Neural progenitor cell (in vitro differentiated cells): ENCODE data around the gene HES5. TPM values are rescaled to one million over a fixed set of nuclear protein-coding genes. Genes with fewer than 3 reads are reported as not detected.

Experiments
- DNase-seq: peaks from one replicate; pipeline ENCODE4 v3.0.0-alpha.2; 2016; ENCODE audit warnings: low spot score
- H2AFZ ChIP-seq: fragments of 200-600 bp; sonication (generic); replicated peaks from 2 replicates; pipeline ENCODE4 v1.6.1; 2016; ENCODE audit warnings: antibody characterized with exemption
- H3F3A ChIP-seq: fragments of 200-600 bp; sonication (generic); 2 replicates; pipeline ENCODE4 v1.6.1; 2016; ENCODE audit warnings: antibody characterized with exemption, low read depth
- H3K27ac ChIP-seq: fragments of 200-600 bp; sonication (generic); 2 replicates; pipeline ENCODE4 v1.5.1; 2016; ENCODE audit warnings: mild to moderate bottlenecking
- H3K27me3 ChIP-seq: fragments of 200-600 bp; sonication (generic); 2 replicates; pipeline ENCODE4 v1.6.1; 2016; ENCODE audit warnings: mild to moderate bottlenecking, moderate library complexity
- H3K36me3 ChIP-seq: fragments of 200-600 bp; sonication (generic); 2 replicates; pipeline ENCODE4 v1.5.1; 2016
- H3K4me1 ChIP-seq: fragments of 200-600 bp; sonication (generic); 2 replicates; pipeline ENCODE4 v1.6.1; 2016; ENCODE audit warnings: mixed run types
- H3K4me2 ChIP-seq: fragments of 200-600 bp; sonication (generic); 2 replicates; pipeline ENCODE4 v1.6.1; 2016
- H3K4me3 ChIP-seq: fragments of 200-600 bp; sonication (generic); 2 replicates; pipeline ENCODE4 v1.5.1; 2016
- H3K79me2 ChIP-seq: fragments of 200-600 bp; sonication (generic); 2 replicates; pipeline ENCODE4 v1.6.1; 2016; ENCODE audit warnings: low read depth
- H3K9ac ChIP-seq: fragments of 200-600 bp; sonication (generic); 2 replicates; pipeline ENCODE4 v1.6.1; 2016
- H3K9me3 ChIP-seq: fragments of 200-600 bp; sonication (generic); 2 replicates; pipeline ENCODE4 v1.5.1; 2016; ENCODE audit warnings: low read depth
- H4K20me1 ChIP-seq: fragments of 200-600 bp; sonication (generic); 2 replicates; pipeline ENCODE4 v1.6.1; 2016; ENCODE audit warnings: low read depth
- H3K27ac Mint-ChIP-seq: 3 replicates; pipeline ENCODE4 v1.8.0; 2021; ENCODE audit warnings: mixed read lengths
- H3K27me3 Mint-ChIP-seq: 2 replicates; pipeline ENCODE4 v1.8.0; 2022; ENCODE audit warnings: low read depth, mild to moderate bottlenecking, inconsistent platforms, moderate library complexity, mixed read lengths; ENCODE audit not compliant: insufficient read depth
- H3K36me3 Mint-ChIP-seq: 3 replicates; pipeline ENCODE4 v1.8.0; 2021; ENCODE audit warnings: mixed read lengths
- H3K4me1 Mint-ChIP-seq: 3 replicates; pipeline ENCODE4 v1.8.0; 2021; ENCODE audit warnings: mixed read lengths
- H3K4me3 Mint-ChIP-seq: 3 replicates; pipeline ENCODE4 v1.8.0; 2021; ENCODE audit warnings: mild to moderate bottlenecking, moderate library complexity, mixed read lengths
- H3K9me3 Mint-ChIP-seq: 3 replicates; pipeline ENCODE4 v1.8.0; 2020; ENCODE audit warnings: mixed read lengths
- EZH2 ChIP-seq: fragments of 200-600 bp; sonication (generic); IDR thresholded peaks from 2 replicates; pipeline ENCODE4 v1.6.1; 2017; ENCODE audit warnings: antibody characterized with exemption, mild to moderate bottlenecking, moderate library complexity
- EZH2phosphoT487 ChIP-seq: fragments of 200-600 bp; sonication (generic); IDR thresholded peaks from 2 replicates; pipeline ENCODE4 v1.6.1; 2017; ENCODE audit warnings: antibody characterized with exemption
- total RNA-seq: library from RNA; depleted of rRNA; stranded (reverse); fragments of >200 nt; gene quantifications from 2 replicates; pipeline ENCODE4 v1.2.3, GENCODE V29; 2015; ENCODE audit warnings: low replicate concordance
- TF ChIP-seq, protein P1 (sequence below): fragments of 200-600 bp; sonication (generic); IDR thresholded peaks from 2 replicates; pipeline ENCODE4 v1.5.1; 2017; ENCODE audit warnings: antibody characterized with exemption, mild to moderate bottlenecking

HES5 gene
- total RNA-seq, 1 donor from 2014 or later, result 6.4 TPM

GRCh38 chr1:2545754-2546514 is 15.9 kb upstream of the HES5 start:
- Histone ChIP-seq H3K4me3 (peak overlapping the region; percentile 68), H3K36me3 (no peaks in the 10 kb centered on the region), H3K9ac (peak overlapping the region; percentile 80), H3F3A (peaks cover 75% of the 10 kb centered on the region), H2AFZ (no peak overlapping the region), H3K27me3 (no peaks in the 10 kb centered on the region), H4K20me1 (peaks cover 13% of the 10 kb centered on the region), H3K9me3 (no peaks in the 10 kb centered on the region), H3K4me2 (peak overlapping the region; percentile 92), H3K27ac (peak overlapping the region; percentile 99), H3K4me1 (peaks cover 51% of the 10 kb centered on the region), H3K79me2 (no peaks in the 10 kb centered on the region)
- DNase-seq, result peak; percentile 98
- Mint-ChIP-seq H3K9me3 (no peaks in the 10 kb centered on the region), H3K27ac (peak overlapping the region; percentile 95), H3K36me3 (no peaks in the 10 kb centered on the region), H3K4me3 (peak overlapping the region; percentile 91), H3K27me3 (peaks cover 2% of the 10 kb centered on the region), H3K4me1 (peaks cover 55% of the 10 kb centered on the region)
- TF ChIP-seq EZH2 (no peak), EZH2phosphoT487 (no peak)
- TF ChIP-seq, protein P1, sequence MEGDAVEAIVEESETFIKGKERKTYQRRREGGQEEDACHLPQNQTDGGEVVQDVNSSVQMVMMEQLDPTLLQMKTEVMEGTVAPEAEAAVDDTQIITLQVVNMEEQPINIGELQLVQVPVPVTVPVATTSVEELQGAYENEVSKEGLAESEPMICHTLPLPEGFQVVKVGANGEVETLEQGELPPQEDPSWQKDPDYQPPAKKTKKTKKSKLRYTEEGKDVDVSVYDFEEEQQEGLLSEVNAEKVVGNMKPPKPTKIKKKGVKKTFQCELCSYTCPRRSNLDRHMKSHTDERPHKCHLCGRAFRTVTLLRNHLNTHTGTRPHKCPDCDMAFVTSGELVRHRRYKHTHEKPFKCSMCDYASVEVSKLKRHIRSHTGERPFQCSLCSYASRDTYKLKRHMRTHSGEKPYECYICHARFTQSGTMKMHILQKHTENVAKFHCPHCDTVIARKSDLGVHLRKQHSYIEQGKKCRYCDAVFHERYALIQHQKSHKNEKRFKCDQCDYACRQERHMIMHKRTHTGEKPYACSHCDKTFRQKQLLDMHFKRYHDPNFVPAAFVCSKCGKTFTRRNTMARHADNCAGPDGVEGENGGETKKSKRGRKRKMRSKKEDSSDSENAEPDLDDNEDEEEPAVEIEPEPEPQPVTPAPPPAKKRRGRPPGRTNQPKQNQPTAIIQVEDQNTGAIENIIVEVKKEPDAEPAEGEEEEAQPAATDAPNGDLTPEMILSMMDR, result no peak

DNA sequence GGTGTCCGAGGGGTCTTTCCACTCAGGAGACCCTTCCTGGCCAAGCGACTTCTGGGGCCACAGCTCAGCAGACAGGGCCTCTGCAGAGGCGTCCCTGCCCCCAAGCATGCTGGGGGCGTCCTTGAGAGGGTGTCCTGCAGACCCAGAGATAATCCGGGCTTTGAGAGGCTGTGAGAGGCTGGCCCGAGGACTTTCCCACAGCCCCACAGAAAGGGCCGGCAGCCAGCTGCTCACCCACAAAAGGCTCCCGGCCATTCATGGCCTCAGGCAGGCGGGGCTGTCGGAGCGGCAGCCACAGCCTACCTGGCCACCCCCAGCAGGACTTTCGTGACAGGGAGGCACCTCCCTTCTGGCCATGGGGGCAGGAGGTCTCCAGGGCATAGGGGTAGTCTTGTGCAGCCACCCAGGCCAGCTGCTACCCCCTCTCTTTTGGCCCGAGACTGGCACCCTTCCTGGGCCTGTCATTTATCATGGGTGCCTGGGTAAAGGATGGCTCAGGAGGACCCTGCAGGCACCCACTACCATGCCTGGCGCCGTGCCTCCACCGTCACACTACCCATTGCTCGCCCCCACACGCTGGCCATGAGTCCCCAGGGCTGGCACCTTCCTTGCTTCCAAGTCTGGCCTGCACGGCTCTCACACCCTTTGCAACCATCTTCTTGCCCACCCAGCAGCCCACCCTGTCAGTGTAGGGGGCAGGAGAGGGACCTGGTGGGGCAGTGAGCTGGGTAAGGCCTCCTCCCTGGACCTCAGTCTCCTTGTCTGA is 15.0 kb upstream of the HES5 start:
- Histone ChIP-seq H3K9ac (peak overlapping the region; percentile 36), H3K4me3 (peak overlapping the region; percentile 34), H2AFZ (no peak overlapping the region), H3K36me3 (no peaks in the 10 kb centered on the region), H3K79me2 (no peaks in the 10 kb centered on the region), H4K20me1 (peaks cover 13% of the 10 kb centered on the region), H3K4me1 (peaks cover 59% of the 10 kb centered on the region), H3K27ac (peak overlapping the region; percentile 99), H3K27me3 (peaks cover 6% of the 10 kb centered on the region), H3F3A (peaks cover 83% of the 10 kb centered on the region), H3K4me2 (peak overlapping the region; percentile 79), H3K9me3 (no peaks in the 10 kb centered on the region)
- TF ChIP-seq EZH2phosphoT487 (no peak), EZH2 (no peak)
- TF ChIP-seq, protein P1, result no peak
- Mint-ChIP-seq H3K4me3 (peak overlapping the region; percentile 71), H3K27ac (peak overlapping the region; percentile 95), H3K27me3 (peaks cover 2% of the 10 kb centered on the region), H3K9me3 (no peaks in the 10 kb centered on the region), H3K36me3 (no peaks in the 10 kb centered on the region), H3K4me1 (peaks cover 49% of the 10 kb centered on the region)
- peak; percentile 95 for DNase-seq

- no peaks in the 10 kb centered on the region for H3K36me3 Mint-ChIP-seq
- peaks cover 45% of the 10 kb centered on the region for H3K4me1 Mint-ChIP-seq
- Histone ChIP-seq H3K36me3 (no peaks in the 10 kb centered on the region), H3K9me3 (no peaks in the 10 kb centered on the region), H3K27me3 (peaks cover 14% of the 10 kb centered on the region), H3K4me3 (peak overlapping the region; percentile 4), H3K27ac (peak overlapping the region; percentile 99), H2AFZ (no peak overlapping the region), H3K4me2 (peak overlapping the region; percentile 79), H3K9ac (peak overlapping the region; percentile 36), H3F3A (peaks cover 91% of the 10 kb centered on the region), H3K4me1 (peaks cover 63% of the 10 kb centered on the region), H4K20me1 (peaks cover 13% of the 10 kb centered on the region), H3K79me2 (no peaks in the 10 kb centered on the region)
- H3K9me3 Mint-ChIP-seq, result no peaks in the 10 kb centered on the region
- H3K27me3 Mint-ChIP-seq, result peaks cover 4% of the 10 kb centered on the region
- TF ChIP-seq EZH2phosphoT487 (no peak), EZH2 (no peak)
- TF ChIP-seq, protein P1, result no peak
- H3K27ac Mint-ChIP-seq, result peak overlapping the region; percentile 95
- DNase-seq, result no peak
- peak overlapping the region; percentile 71 for H3K4me3 Mint-ChIP-seq
These were observed 14.2 kb upstream of the HES5 start for GRCh38 chr1:2544093-2544874.
